ENCODE results near the gene ODF2. TPM values are rescaled to one million over a fixed set of nuclear protein-coding genes. Genes with fewer than 3 reads are reported as not detected.
A peak's percentile ranks its signal among the peaks of the same experiment; 100 is the strongest.

ODF2 gene
- total and polyA plus RNA-seq, 2 of the 8 experiments (the other 6 are each of a cell fraction or from before 2014, with no cell fraction given) = 5.6 to 17.9 TPM

DNA sequence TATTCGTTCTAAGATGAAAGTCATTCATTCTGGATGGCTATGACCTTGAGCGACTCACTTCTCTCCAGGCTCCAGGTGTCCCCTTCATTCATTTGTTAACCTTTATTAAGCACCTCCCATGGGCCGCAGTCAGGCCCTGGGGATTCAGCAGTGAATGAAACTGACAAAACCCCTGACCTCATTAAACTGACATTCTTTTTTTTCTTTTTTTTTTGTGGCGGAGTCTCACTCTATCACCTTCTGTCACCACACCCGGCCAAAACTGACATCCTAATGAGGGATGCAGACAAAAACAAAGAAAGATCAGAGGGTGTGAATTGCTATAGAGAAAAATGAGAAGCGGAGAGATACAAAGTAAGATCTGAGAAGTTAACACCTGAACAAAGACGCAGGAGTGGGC lies 16.5 kb upstream of the ODF2 start:
- Histone ChIP-seq H4K5ac (ENCODE audit: insufficient read length, low read depth, low read length) (no peak overlapping the region), H4K91ac (replicated peaks; ENCODE audit: insufficient read length, low read length) (no peak overlapping the region), H3K4me1 (replicated peaks in 1 of 4; ENCODE audit: control insufficient read depth in 3 of 4, insufficient read depth in 4 of 4, low read length in 3 of 4) (peaks cover 0 to 3% (median 0%) of the 10 kb centered on the region in 4 experiments; a peak in 1 of 7 replicates), H3K9me3 (ENCODE audit: insufficient read depth in 2 of 2, low read depth in 1 of 2, low read length in 1 of 2) (no peaks in the 10 kb centered on the region), H3K36me3 (ENCODE audit: control insufficient read depth in 2 of 4, insufficient read depth in 4 of 4, low read length in 3 of 4) (no peaks in the 10 kb centered on the region), H3K27me3 (replicated peaks in 1 of 4; ENCODE audit: control insufficient read depth in 3 of 4, extremely low read depth in 1 of 4, insufficient read depth in 3 of 4, low read length in 3 of 4) (no peaks in the 10 kb centered on the region; a peak in 1 of 7 replicates), H2BK12ac (ENCODE audit: low read depth, low read length) (no peak overlapping the region), H3K79me1 (ENCODE audit: low read depth, low read length) (no peaks in the 10 kb centered on the region), H3K4ac (replicated peaks; ENCODE audit: insufficient read length, low read depth, low read length) (no peak overlapping the region), H3K4me3 (ENCODE audit: extremely low read depth in 1 of 4, insufficient read depth in 2 of 4, low read depth in 3 of 4, low read length in 4 of 4) (no peak overlapping the region), H4K8ac (ENCODE audit: extremely low read depth, insufficient read depth, low read length) (no peak overlapping the region), H3K14ac (ENCODE audit: insufficient read length) (no peak overlapping the region), H3K56ac (replicated peaks; ENCODE audit: insufficient read length, low read depth, low read length) (no peak overlapping the region), H3K27ac (ENCODE audit: low read depth, low read length) (no peak overlapping the region), H2BK5ac (ENCODE audit: low read depth, low read length) (no peak overlapping the region; the same call in 1 of the 2 replicates), H3K79me2 (ENCODE audit: control insufficient read depth in 1 of 2, insufficient read depth in 2 of 2, low read length in 2 of 2) (no peaks in the 10 kb centered on the region), H2AFZ (ENCODE audit: low read length) (peak overlapping the region; percentile 66; the same call in 1 of the 2 replicates), H4K20me1 (replicated peaks in 1 of 2; ENCODE audit: control insufficient read depth in 1 of 2, insufficient read depth in 2 of 2, low read length in 2 of 2) (no peaks in the 10 kb centered on the region), H3K9ac (replicated peaks in 1 of 4; ENCODE audit: extremely low read depth in 1 of 4, low read depth in 3 of 4, low read length in 3 of 4) (no peak overlapping the region), H2AK5ac (ENCODE audit: low read depth, low read length) (no peak overlapping the region), H2BK20ac (ENCODE audit: low read length) (no peak overlapping the region), H2BK120ac (replicated peaks; ENCODE audit: low read depth, low read length) (no peak overlapping the region), H3K4me2 (ENCODE audit: insufficient read depth in 1 of 2, low read depth in 2 of 2, low read length in 2 of 2) (no peak overlapping the region), H3K23ac (ENCODE audit: insufficient read length) (no peak overlapping the region), H2BK15ac (ENCODE audit: low read length) (no peak overlapping the region), H3K23me2 (ENCODE audit: low read depth, low read length) (no peaks in the 10 kb centered on the region), H3K18ac (ENCODE audit: extremely low read depth, low read length) (no peak overlapping the region)
- ChIA-PET POLR2A (ENCODE audit: partially characterized antibody) (interaction anchor here (0.6 to 1.7 kb wide), 2 partner anchors 114 to 135 kb away, joined by 3 to 6 read pairs; partner anchors contain the start of gene SPTAN1), CTCF (ENCODE audit: partially characterized antibody) (interaction anchor here (0.7 to 5.3 kb wide), 36 partner anchors 8 to 1097 kb away, joined by 3 to 26 read pairs (median 4); partner anchors contain the start of genes CERCAM and ODF2)
- DNase-seq (ENCODE audit: low read depth in 1 of 2, low spot score in 2 of 2) (no peak), FAIRE-seq (no peak)
- WGBS, 2 experiments (ENCODE audit: extremely low coverage in 1 of 2, insufficient coverage in 1 of 2, insufficient read length in 1 of 2, insufficient replicate concordance in 2 of 2, low coverage in 1 of 2, low lambda C conversion rate in 2 of 2, missing lambda C conversion rate in 1 of 2) = 93% methylated on average over 7 of the region's 7 CpGs; no CpG with 5 or more reads in 1 of the 2 experiments
- no peak for TF ChIP-seq SP2 (IDR thresholded peaks at IDR 0.05; ENCODE audit: low read length)
- TF ChIP-seq RAD21 (IDR thresholded peaks at IDR 0.05 in 1 of 2, conservative IDR thresholded peaks at IDR 0.05 in 1 of 2; ENCODE audit: low read depth in 2 of 2, low read length in 2 of 2) = no peak
- no peak for TF ChIP-seq TAF1 (IDR thresholded peaks at IDR 0.05; ENCODE audit: low read depth, low read length)
- no peak for TF ChIP-seq RXRA (IDR thresholded peaks at IDR 0.05; ENCODE audit: insufficient read depth, low read depth, low read length)
- TF ChIP-seq SP1 (IDR thresholded peaks at IDR 0.05; ENCODE audit: low read depth, low read length) = no peak
- TF ChIP-seq JUND (IDR thresholded peaks at IDR 0.05; ENCODE audit: low read length) = no peak
- TF ChIP-seq POLR2A (IDR thresholded peaks at IDR 0.05; ENCODE audit: control extremely low read depth in 1 of 2, low read depth in 2 of 2, low read length in 2 of 2) = no peak
- no peak for TF ChIP-seq TBP (IDR thresholded peaks at IDR 0.05; ENCODE audit: low read depth, low read length)
- no peak for TF ChIP-seq SIN3A (conservative IDR thresholded peaks at IDR 0.05 in 1 of 2, IDR thresholded peaks at IDR 0.05 in 1 of 2; ENCODE audit: low read depth in 1 of 2, low read length in 2 of 2)
- TF ChIP-seq CREB1 (IDR thresholded peaks at IDR 0.05) = no peak
- no peak for TF ChIP-seq MAFK (IDR thresholded peaks at IDR 0.05; ENCODE audit: low read depth, low read length)
- TF ChIP-seq POU5F1 (IDR thresholded peaks at IDR 0.05; ENCODE audit: low read depth, low read length) = no peak

Data from H1 (cell line).